ENCODE results near the gene RAP1GDS1.
"Not testable (repeated sequence)": the region's sequence is repeated elsewhere in the genome, so short reads cannot be mapped to it uniquely, and the experiment has no call there.

Gene RAP1GDS1

GRCh38 chr4:98260579-98261404, at the start of gene RAP1GDS1:
TSS of gene RAP1GDS1 (plus strand) at chr4:98261384. CDS start at chr4:98261566, 182 bp downstream.
- DNase-seq: peak; percentile 96

- no peak for DNase-seq
Observed at GRCh38 chr4:98222306-98222705, 38.9 kb upstream of the RAP1GDS1 start.

GRCh38 chr4:98226396-98226795, 34.8 kb upstream of the RAP1GDS1 start:
- no peak for DNase-seq

- DNase-seq: no peak
Observed at GRCh38 chr4:98230961-98231360, 30.2 kb upstream of the RAP1GDS1 start.

- DNase-seq: peak; percentile 14
Observed at GRCh38 chr4:98232202-98232601, 29.0 kb upstream of the RAP1GDS1 start.

GRCh38 chr4:98237204-98237603, 24.0 kb upstream of the RAP1GDS1 start:
- DNase-seq: no peak

GRCh38 chr4:98242063-98242462, 19.1 kb upstream of the RAP1GDS1 start:
- DNase-seq: no peak

- DNase-seq: no peak
Observed at GRCh38 chr4:98242538-98242937, 18.6 kb upstream of the RAP1GDS1 start.

- DNase-seq: no peak
Observed at GRCh38 chr4:98245226-98245625, 16.0 kb upstream of the RAP1GDS1 start.

GRCh38 chr4:98248934-98249333, 12.2 kb upstream of the RAP1GDS1 start:
- no peak for DNase-seq

- DNase-seq: no peak
Observed at GRCh38 chr4:98249831-98250230, 11.4 kb upstream of the RAP1GDS1 start.

GRCh38 chr4:98253499-98253898, 7.7 kb upstream of the RAP1GDS1 start:
- no peak for DNase-seq

- DNase-seq: peak; percentile 77
Observed at GRCh38 chr4:98260047-98260578, 1.1 kb upstream of the RAP1GDS1 start.

GRCh38 chr4:98261405-98262291, 464 bp downstream of the RAP1GDS1 start:
- DNase-seq: peak; percentile 71

GRCh38 chr4:98262431-98262830, 1.2 kb downstream of the RAP1GDS1 start:
- peak; percentile 20 for DNase-seq

- DNase-seq: no peak
Observed at GRCh38 chr4:98267498-98267897, 6.3 kb downstream of the RAP1GDS1 start.

GRCh38 chr4:98275145-98275544, 14.0 kb downstream of the RAP1GDS1 start:
- DNase-seq: no peak

GRCh38 chr4:98283219-98284189, 22.3 kb downstream of the RAP1GDS1 start:
- peak; percentile 47 for DNase-seq

- peak; percentile 41 for DNase-seq
Observed at GRCh38 chr4:98284640-98285046, 23.5 kb downstream of the RAP1GDS1 start.

GRCh38 chr4:98285676-98286075, 24.5 kb downstream of the RAP1GDS1 start:
- DNase-seq: no peak

- no peak for DNase-seq
Observed at GRCh38 chr4:98287328-98287727, 26.1 kb downstream of the RAP1GDS1 start.

GRCh38 chr4:98288671-98289070, 27.5 kb downstream of the RAP1GDS1 start:
- DNase-seq: not testable (repeated sequence)
